Testis (tissue), 3 donors: Measurements from ENCODE around the gene C10orf67. TPM values are rescaled to one million over a fixed set of nuclear protein-coding genes. Genes with fewer than 3 reads are reported as not detected.

Experiments used
- DNase-seq: peaks from one replicate; pipeline ENCODE4 v3.0.0-alpha.2; 2019
- H3K27ac ChIP-seq, 2 donors: fragments of 200-600 bp; sonication (generic); one replicate each; pipeline ENCODE4 v1.5.1; 2019
- H3K27me3 ChIP-seq: fragments of 200-600 bp; sonication (generic); one replicate; pipeline ENCODE4 v1.5.1; 2019
- H3K36me3 ChIP-seq: fragments of 200-600 bp; sonication (generic); one replicate; pipeline ENCODE4 v1.5.1; 2017; ENCODE audit warnings: low read depth; ENCODE audit errors: missing control alignments
- H3K4me1 ChIP-seq: fragments of 200-600 bp; sonication (generic); one replicate; pipeline ENCODE4 v1.5.1; 2019
- H3K4me3 ChIP-seq, 2 donors: fragments of 200-600 bp; sonication (generic); one replicate each; pipeline ENCODE4 v1.5.1; 2017 to 2019
- H3K9me3 ChIP-seq: fragments of 200-600 bp; sonication (generic); one replicate; pipeline ENCODE4 v1.5.1; 2017
- POLR2A ChIP-seq: fragments of 450-650 bp; IDR thresholded peaks from one replicate; pipeline ENCODE4 v1.6.1; 2017; ENCODE audit warnings: antibody characterized with exemption, mild to moderate bottlenecking, moderate library complexity
- WGBS, 2 donors: methylation state at CpG; one replicate each; pipeline ENCODE4 v1.1.5; 2018; 5-methylcytosine and 5-hydroxymethylcytosine counted together
- intact Hi-C: fragments of 100-400 bp; cut with DNase I; formaldehyde crosslinking; loops from one replicate; pipeline ENCODE4 v1.15.1; 2023; ENCODE audit warnings: low total_unique reads
- polyA plus RNA-seq: library from polyadenylated mRNA; stranded (reverse); fragments of 350-450 nt; fragmentation: Illumina TruSeq; extraction: RNeasy Lipid Tissue Mini Kit (QIAGEN cat#74804); gene quantifications from one replicate; pipeline ENCODE4 v1.2.3, GENCODE V29; 2014; ENCODE audit warnings: low read depth, low replicate concordance; ENCODE audit not compliant: insufficient read depth
- total RNA-seq, 2 donors: library from RNA; depleted of rRNA; stranded (reverse); fragments of >200 nt; gene quantifications; one replicate each; pipeline ENCODE4 v1.2.3, GENCODE V29; 2016
- TF ChIP-seq, protein P1 (sequence below), 3 experiments: fragments of 450-650 bp in 2 of 3; fragments of 200-600 bp in 1 of 3; sonication (generic) in 1 of 3; IDR thresholded peaks; one replicate each; pipeline ENCODE4 v1.5.1; 2016 to 2019; ENCODE audit warnings: antibody characterized with exemption in 3 of 3, mild to moderate bottlenecking in 2 of 3, moderate library complexity in 1 of 3

Gene C10orf67
- total and polyA plus RNA-seq, 3 donors from 2014 or later, result 3.0 to 11.1 (median 7.1) TPM

- no peak overlapping the region for H3K4me3 ChIP-seq
- H3K9me3 ChIP-seq, result no peaks in the 10 kb centered on the region
- no peaks in the 10 kb centered on the region for H3K4me1 ChIP-seq
- intact Hi-C loops, result no loop called here
- 85 to 89% methylated on average over 4 of the region's 4 CpGs for WGBS, 2 donors
- H3K27ac ChIP-seq, result no peak overlapping the region
- H3K27me3 ChIP-seq, result no peaks in the 10 kb centered on the region
- TF ChIP-seq, protein P1, sequence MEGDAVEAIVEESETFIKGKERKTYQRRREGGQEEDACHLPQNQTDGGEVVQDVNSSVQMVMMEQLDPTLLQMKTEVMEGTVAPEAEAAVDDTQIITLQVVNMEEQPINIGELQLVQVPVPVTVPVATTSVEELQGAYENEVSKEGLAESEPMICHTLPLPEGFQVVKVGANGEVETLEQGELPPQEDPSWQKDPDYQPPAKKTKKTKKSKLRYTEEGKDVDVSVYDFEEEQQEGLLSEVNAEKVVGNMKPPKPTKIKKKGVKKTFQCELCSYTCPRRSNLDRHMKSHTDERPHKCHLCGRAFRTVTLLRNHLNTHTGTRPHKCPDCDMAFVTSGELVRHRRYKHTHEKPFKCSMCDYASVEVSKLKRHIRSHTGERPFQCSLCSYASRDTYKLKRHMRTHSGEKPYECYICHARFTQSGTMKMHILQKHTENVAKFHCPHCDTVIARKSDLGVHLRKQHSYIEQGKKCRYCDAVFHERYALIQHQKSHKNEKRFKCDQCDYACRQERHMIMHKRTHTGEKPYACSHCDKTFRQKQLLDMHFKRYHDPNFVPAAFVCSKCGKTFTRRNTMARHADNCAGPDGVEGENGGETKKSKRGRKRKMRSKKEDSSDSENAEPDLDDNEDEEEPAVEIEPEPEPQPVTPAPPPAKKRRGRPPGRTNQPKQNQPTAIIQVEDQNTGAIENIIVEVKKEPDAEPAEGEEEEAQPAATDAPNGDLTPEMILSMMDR (IDR thresholded peaks at IDR 0.05), result no peak
- no peak for TF ChIP-seq POLR2A
- DNase-seq, result no peak
- no peaks in the 10 kb centered on the region for H3K36me3 ChIP-seq
Observed at GRCh38 chr10:23375366-23375765, 30.8 kb upstream of the C10orf67 start.

GRCh38 chr10:23373156-23373555, 28.6 kb upstream of the C10orf67 start:
- Histone ChIP-seq H3K4me3 (no peak overlapping the region), H3K9me3 (no peaks in the 10 kb centered on the region), H3K36me3 (no peaks in the 10 kb centered on the region), H3K27ac (no peak overlapping the region), H3K27me3 (no peaks in the 10 kb centered on the region), H3K4me1 (no peaks in the 10 kb centered on the region)
- WGBS, 2 donors, result 83% methylated on average over 1 of the region's 1 CpG
- TF ChIP-seq, protein P1 (IDR thresholded peaks at IDR 0.05), result no peak
- no peak for TF ChIP-seq POLR2A
- intact Hi-C loops, result no loop called here
- no peak for DNase-seq

DNA sequence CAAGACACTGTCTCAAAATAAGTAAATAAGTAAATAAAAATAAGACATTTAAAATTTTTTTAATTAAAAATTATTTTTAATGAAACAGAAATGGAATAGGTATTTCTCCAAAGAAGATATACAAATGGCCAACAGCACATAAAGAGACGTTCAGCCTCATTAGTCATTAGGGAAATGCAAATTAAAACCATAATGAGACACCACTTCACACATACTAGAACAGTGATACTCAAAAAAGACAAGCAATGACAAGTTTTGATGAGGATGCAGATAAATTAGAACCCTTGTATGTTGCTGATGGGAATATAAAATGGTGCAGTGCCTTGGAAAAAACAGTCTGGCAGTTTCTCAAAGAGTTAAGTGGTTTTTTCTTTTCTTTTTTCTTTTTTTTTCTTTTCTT, 26.5 kb upstream of the C10orf67 start:
- H3K9me3 ChIP-seq, result no peaks in the 10 kb centered on the region
- no peaks in the 10 kb centered on the region for H3K27me3 ChIP-seq
- TF ChIP-seq POLR2A, result no peak
- TF ChIP-seq, protein P1 (IDR thresholded peaks at IDR 0.05), result no peak
- H3K36me3 ChIP-seq, result no peaks in the 10 kb centered on the region
- H3K4me3 ChIP-seq, result no peak overlapping the region
- H3K4me1 ChIP-seq, result no peaks in the 10 kb centered on the region
- no peak overlapping the region for H3K27ac ChIP-seq
- 77 to 89% methylated on average over 1 of the region's 1 CpG for WGBS, 2 donors
- no peak for DNase-seq
- intact Hi-C loops, result no loop called here

GRCh38 chr10:23370106-23370505, 25.5 kb upstream of the C10orf67 start:
- WGBS, 2 donors, result 60 to 63% methylated on average over 3 of the region's 3 CpGs
- no peak overlapping the region for H3K27ac ChIP-seq
- TF ChIP-seq, protein P1 (IDR thresholded peaks at IDR 0.05), result no peak
- no peak for TF ChIP-seq POLR2A
- no peaks in the 10 kb centered on the region for H3K9me3 ChIP-seq
- no peaks in the 10 kb centered on the region for H3K36me3 ChIP-seq
- DNase-seq, result no peak
- H3K27me3 ChIP-seq, result no peaks in the 10 kb centered on the region
- H3K4me3 ChIP-seq, result no peak overlapping the region
- no peaks in the 10 kb centered on the region for H3K4me1 ChIP-seq
- intact Hi-C loops, result no loop called here

GRCh38 chr10:23368816-23369640, 24.4 kb upstream of the C10orf67 start:
- Histone ChIP-seq H3K27ac (no peak overlapping the region), H3K4me3 (no peak overlapping the region), H3K4me1 (no peaks in the 10 kb centered on the region), H3K9me3 (no peaks in the 10 kb centered on the region), H3K27me3 (no peaks in the 10 kb centered on the region), H3K36me3 (no peaks in the 10 kb centered on the region)
- DNase-seq, result no peak
- 43 to 49% methylated on average over 7 of the region's 7 CpGs for WGBS, 2 donors
- intact Hi-C loops, result no loop called here
- TF ChIP-seq, protein P1 (IDR thresholded peaks at IDR 0.05), result no peak
